ENCODE data around the gene LENEP.
A peak's percentile ranks its signal among the peaks of the same experiment; 100 is the strongest.

The LENEP gene

DNA sequence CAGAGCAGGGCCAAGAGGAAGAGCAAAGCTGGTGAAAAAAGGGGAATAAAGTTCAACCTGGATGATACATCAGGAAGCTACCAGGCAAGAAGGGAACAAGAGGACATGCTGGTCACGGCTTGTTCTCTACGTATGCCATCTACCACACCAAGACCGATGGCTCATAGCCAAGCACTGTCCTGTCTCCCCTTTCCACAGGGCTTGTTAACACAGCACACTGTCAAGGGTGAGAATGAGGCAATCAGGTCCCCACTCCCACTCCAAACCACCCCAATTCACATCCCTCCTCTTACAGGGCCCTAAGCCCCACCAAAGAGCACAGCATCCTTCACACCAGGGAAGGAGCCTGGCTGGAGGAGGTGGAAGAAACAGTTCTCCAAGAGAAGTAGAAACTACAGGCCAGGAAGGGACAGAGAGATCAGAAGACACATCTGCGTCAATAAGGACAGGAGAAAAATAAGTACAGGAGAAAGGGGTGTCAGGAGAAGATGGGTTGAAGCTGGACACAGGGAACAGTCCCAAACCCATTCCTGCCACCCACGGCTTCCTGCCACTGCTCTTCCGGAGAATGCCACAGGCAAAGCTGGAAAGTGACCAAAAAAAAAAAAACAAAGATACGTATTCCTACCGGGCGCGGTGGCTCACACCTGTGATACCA, 21.9 kb upstream of the LENEP start:
- H3K4me3 ChIP-seq (ENCODE audit: control insufficient read depth in 1 of 7, extremely low read depth in 1 of 7, insufficient read depth in 4 of 7, low read depth in 2 of 7, low read length in 6 of 7) = peak overlapping the region in 2 of 7 experiments; percentile 61 to 71
- H3K27ac ChIP-seq (ENCODE audit: insufficient read depth in 1 of 2, low read depth in 1 of 2, low read length in 2 of 2, poor library complexity in 1 of 2, severe bottlenecking in 2 of 2) = peak overlapping the region; percentile 27 to 77
- 62% methylated on average over 5 of the region's 10 CpGs for WGBS (ENCODE audit: insufficient coverage)
- DNase-seq = no peak
- peaks cover 13 to 59% (median 51%) of the 10 kb centered on the region in 4 experiments for H3K4me1 ChIP-seq (ENCODE audit: control extremely low read depth in 1 of 4, control insufficient read depth in 4 of 4, insufficient read depth in 4 of 4, low read length in 3 of 4)
- no peaks in the 10 kb centered on the region for H3K9me3 ChIP-seq (ENCODE audit: control extremely low read depth in 1 of 5, control insufficient read depth in 4 of 5, insufficient read depth in 2 of 5, low read depth in 1 of 5, low read length in 4 of 5)
- ChIA-PET CTCF (interaction anchor here (1.2 to 20.2 kb wide), 10 partner anchors 9 to 81 kb away, joined by 3 to 320 read pairs (median 6); partner anchors contain the start of genes LENEP, PBXIP1, PYGO2 and ZBTB7B), POLR2A (interaction anchor here (1.1 kb wide), 1 partner anchor 11 kb away, joined by 6 read pairs; the partner anchor contains the start of gene PYGO2)
- peaks cover 4 to 22% (median 18%) of the 10 kb centered on the region in 4 experiments for H3K36me3 ChIP-seq (ENCODE audit: control insufficient read depth in 4 of 4, insufficient read depth in 4 of 4, low read length in 3 of 4)
- H3K27me3 ChIP-seq (replicated peaks in 2 of 5; ENCODE audit: control insufficient read depth in 4 of 5, insufficient read depth in 5 of 5, low read length in 4 of 5) = no peaks in the 10 kb centered on the region

DNA sequence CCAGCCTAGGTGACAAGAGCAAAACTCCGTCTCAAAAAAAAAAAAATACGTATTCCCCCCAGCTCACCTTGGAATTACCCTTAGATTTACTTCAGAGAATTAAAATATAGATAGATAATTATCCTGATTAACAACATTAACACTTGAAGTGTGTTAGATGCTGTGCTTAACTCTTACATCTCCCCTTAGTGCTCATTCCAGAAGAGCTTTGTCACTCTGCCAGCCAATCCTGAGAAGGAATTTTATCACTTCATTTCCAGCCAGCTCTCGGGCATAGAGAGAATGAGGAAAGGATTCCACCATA, 21.2 kb upstream of the LENEP start:
- POLR2A ChIA-PET = no interaction called here
- H3K27me3 ChIP-seq (replicated peaks in 2 of 5; ENCODE audit: control insufficient read depth in 4 of 5, insufficient read depth in 5 of 5, low read length in 4 of 5) = no peaks in the 10 kb centered on the region
- peaks cover 20 to 66% (median 58%) of the 10 kb centered on the region in 4 experiments for H3K4me1 ChIP-seq (ENCODE audit: control extremely low read depth in 1 of 4, control insufficient read depth in 4 of 4, insufficient read depth in 4 of 4, low read length in 3 of 4)
- H3K27ac ChIP-seq (ENCODE audit: insufficient read depth in 1 of 2, low read depth in 1 of 2, low read length in 2 of 2, poor library complexity in 1 of 2, severe bottlenecking in 2 of 2) = no peak overlapping the region
- WGBS (ENCODE audit: insufficient coverage) = no CpG with 5 or more reads among the region's 3 CpGs
- DNase-seq = no peak
- no peak overlapping the region for H3K4me3 ChIP-seq (ENCODE audit: control insufficient read depth in 1 of 7, extremely low read depth in 1 of 7, insufficient read depth in 4 of 7, low read depth in 2 of 7, low read length in 6 of 7)
- CTCF ChIA-PET = interaction anchor here (1.2 to 20.2 kb wide), 7 partner anchors 11 to 80 kb away, joined by 3 to 320 read pairs (median 5); partner anchors contain the start of genes LENEP, PYGO2 and ZBTB7B
- H3K9me3 ChIP-seq (ENCODE audit: control extremely low read depth in 1 of 5, control insufficient read depth in 4 of 5, insufficient read depth in 2 of 5, low read depth in 1 of 5, low read length in 4 of 5) = no peaks in the 10 kb centered on the region
- H3K36me3 ChIP-seq (ENCODE audit: control insufficient read depth in 4 of 4, insufficient read depth in 4 of 4, low read length in 3 of 4) = peaks cover 2 to 16% (median 11%) of the 10 kb centered on the region in 4 experiments

DNA sequence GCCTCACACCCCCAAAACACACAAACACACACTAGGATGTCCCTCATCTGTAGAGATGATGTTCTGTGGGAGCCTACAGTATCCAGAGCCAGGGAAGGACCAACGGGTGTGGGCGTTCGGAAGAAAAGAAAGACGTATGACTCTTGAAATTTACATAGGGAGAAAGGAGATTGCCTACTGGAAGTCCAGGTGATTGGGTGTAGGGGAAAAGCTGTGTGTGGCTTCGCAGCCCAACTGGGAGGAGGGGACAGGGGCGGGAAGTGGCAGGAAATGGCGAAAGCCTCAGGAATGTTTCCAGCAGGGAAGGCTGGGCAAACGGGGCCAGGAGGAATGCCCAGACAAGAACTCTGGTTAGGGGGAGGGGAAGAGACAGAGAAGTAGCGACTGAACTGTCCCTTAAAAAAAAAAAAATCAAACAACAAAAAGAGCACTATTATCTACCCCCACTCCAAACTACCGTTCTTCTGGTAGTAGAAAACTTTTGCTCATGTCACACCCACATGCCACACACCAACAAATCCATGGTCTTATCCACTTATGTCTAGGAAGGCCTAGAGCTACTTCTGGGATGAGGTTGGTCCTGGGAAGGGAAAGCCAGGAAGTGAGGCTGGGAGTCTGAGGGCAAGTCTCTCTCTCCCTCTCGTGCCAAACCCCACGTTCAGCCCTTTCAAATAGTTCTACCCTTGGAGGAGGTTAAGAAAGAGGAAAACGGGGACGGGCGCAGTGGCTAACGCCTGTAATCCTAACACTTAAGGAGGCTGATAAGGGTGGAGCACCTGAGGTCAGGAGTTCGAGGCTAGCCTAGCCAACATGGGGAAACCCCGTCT, 20.7 kb upstream of the LENEP start:
- DNase-seq = no peak
- H3K27ac ChIP-seq (ENCODE audit: insufficient read depth in 1 of 2, low read depth in 1 of 2, low read length in 2 of 2, poor library complexity in 1 of 2, severe bottlenecking in 2 of 2) = peak overlapping the region in 1 of 2 experiments; percentile 98
- H3K36me3 ChIP-seq (ENCODE audit: control insufficient read depth in 4 of 4, insufficient read depth in 4 of 4, low read length in 3 of 4) = peaks cover 0 to 11% (median 7%) of the 10 kb centered on the region in 4 experiments
- ChIA-PET POLR2A (interaction anchor here (1.7 kb wide), 1 partner anchor 27 kb away, joined by 6 read pairs; no protein-coding TSS in a partner anchor), CTCF (interaction anchor here (1.0 to 20.2 kb wide), 10 partner anchors 8 to 72 kb away, joined by 3 to 320 read pairs (median 6); partner anchors contain the start of genes FLAD1, LENEP, PMVK and PYGO2)
- peaks cover 25 to 72% (median 63%) of the 10 kb centered on the region in 4 experiments for H3K4me1 ChIP-seq (ENCODE audit: control extremely low read depth in 1 of 4, control insufficient read depth in 4 of 4, insufficient read depth in 4 of 4, low read length in 3 of 4)
- no peaks in the 10 kb centered on the region for H3K9me3 ChIP-seq (ENCODE audit: control extremely low read depth in 1 of 5, control insufficient read depth in 4 of 5, insufficient read depth in 2 of 5, low read depth in 1 of 5, low read length in 4 of 5)
- 88% methylated on average over 11 of the region's 18 CpGs for WGBS (ENCODE audit: insufficient coverage)
- peak overlapping the region in 3 of 7 experiments; percentile 89 to 93 (median 89) for H3K4me3 ChIP-seq (ENCODE audit: control insufficient read depth in 1 of 7, extremely low read depth in 1 of 7, insufficient read depth in 4 of 7, low read depth in 2 of 7, low read length in 6 of 7)
- H3K27me3 ChIP-seq (replicated peaks in 2 of 5; ENCODE audit: control insufficient read depth in 4 of 5, insufficient read depth in 5 of 5, low read length in 4 of 5) = no peaks in the 10 kb centered on the region

DNA sequence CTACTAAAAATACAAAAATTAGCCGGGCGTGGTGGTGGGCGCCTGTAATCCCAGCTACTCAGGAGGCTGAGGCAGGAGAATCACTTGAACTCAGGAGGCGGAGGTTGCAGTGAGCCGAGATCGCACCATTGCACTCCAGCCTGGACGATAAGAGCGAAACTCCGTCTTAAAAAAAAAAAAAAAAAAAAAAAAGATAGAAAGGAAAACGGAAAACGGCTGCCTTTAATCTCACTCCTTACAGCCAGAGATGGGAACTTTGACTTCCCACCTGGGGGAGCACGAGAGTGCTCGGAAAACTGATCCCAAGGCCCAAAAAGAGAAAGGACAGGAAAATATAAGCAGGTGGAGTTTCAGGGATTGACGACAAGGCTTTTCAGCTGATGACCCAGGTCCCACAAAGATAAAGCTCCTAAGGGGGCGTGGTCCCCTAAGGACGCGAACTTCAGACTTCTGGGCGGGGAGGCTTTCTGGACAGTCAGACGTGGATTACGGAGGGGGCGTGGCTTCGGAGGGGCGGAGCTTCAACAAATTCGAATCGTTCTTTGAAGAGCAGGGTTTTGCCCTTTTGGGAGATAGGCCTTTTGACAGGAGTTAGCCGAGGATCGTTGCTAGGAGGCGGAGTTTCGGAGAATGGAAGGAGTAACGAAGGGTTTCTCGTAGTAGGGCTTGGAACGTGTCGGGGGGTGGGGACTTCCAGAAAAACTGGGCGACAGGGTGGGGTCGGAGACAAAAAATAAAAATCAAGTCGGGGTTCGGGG, 19.9 kb upstream of the LENEP start:
- H3K4me3 ChIP-seq (ENCODE audit: control insufficient read depth in 1 of 7, extremely low read depth in 1 of 7, insufficient read depth in 4 of 7, low read depth in 2 of 7, low read length in 6 of 7) = peak overlapping the region; percentile 64 to 93 (median 89)
- peaks cover 0 to 7% (median 1%) of the 10 kb centered on the region in 4 experiments for H3K36me3 ChIP-seq (ENCODE audit: control insufficient read depth in 4 of 4, insufficient read depth in 4 of 4, low read length in 3 of 4)
- H3K9me3 ChIP-seq (ENCODE audit: control extremely low read depth in 1 of 5, control insufficient read depth in 4 of 5, insufficient read depth in 2 of 5, low read depth in 1 of 5, low read length in 4 of 5) = no peaks in the 10 kb centered on the region
- WGBS (ENCODE audit: insufficient coverage) = under 1% methylated on average over 24 of the region's 37 CpGs
- DNase-seq = peak; percentile 97 to 98 (median 98)
- ChIA-PET CTCF (interaction anchor here (0.9 to 20.2 kb wide), 8 partner anchors 9 to 44 kb away, joined by 3 to 320 read pairs (median 4); partner anchors contain the start of genes FLAD1, LENEP, PMVK and ZBTB7B), POLR2A (interaction anchor here (0.9 to 1.7 kb wide), 4 partner anchors 9 to 26 kb away, joined by 3 to 6 read pairs (median 4); partner anchors contain the start of genes FLAD1 and PYGO2)
- H3K27ac ChIP-seq (ENCODE audit: insufficient read depth in 1 of 2, low read depth in 1 of 2, low read length in 2 of 2, poor library complexity in 1 of 2, severe bottlenecking in 2 of 2) = peak overlapping the region; percentile 95 to 98
- H3K27me3 ChIP-seq (replicated peaks in 2 of 5; ENCODE audit: control insufficient read depth in 4 of 5, insufficient read depth in 5 of 5, low read length in 4 of 5) = no peaks in the 10 kb centered on the region
- peaks cover 32 to 78% (median 71%) of the 10 kb centered on the region in 4 experiments for H3K4me1 ChIP-seq (ENCODE audit: control extremely low read depth in 1 of 4, control insufficient read depth in 4 of 4, insufficient read depth in 4 of 4, low read length in 3 of 4)

DNA sequence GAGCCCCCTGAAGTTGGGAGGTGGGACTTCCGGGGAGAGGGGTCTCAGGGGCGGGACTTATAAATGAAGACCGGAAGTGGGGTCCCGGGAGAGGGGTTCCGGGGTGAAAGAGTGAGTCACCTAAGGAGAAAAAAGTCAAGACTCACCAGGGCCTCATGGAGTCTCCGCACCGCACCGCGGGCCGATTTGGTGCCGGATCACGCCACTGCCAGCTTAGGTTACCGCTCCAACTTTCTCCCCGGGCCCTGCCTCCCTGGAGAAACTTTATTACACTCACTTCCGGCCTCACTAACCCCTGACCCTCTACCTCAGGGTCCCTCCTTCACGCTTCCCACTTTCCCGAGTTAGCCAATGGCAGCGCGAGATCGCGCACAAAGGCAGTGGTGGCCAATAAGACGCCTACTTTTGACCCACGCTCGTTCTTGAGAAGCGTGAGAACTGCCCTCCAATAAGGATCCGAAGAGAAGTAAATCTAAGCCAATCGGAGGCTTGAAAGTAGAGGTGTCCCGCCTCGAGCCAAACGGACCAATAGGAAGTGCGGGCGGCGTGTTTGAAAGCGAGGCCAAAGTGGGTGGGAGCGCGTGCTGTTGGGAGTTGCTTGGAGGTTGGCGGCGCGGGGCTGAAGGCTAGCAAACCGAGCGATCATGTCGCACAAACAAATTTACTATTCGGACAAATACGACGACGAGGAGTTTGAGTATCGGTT, 19.1 kb upstream of the LENEP start, which contains the start of gene CKS1B:
CKS1B (plus strand) TSS at position 580 of the 706 bp plus-strand sequence; CDS start at position 645, 65 bp downstream.
- Histone ChIP-seq H3K4me1 (ENCODE audit: control extremely low read depth in 1 of 4, control insufficient read depth in 4 of 4, insufficient read depth in 4 of 4, low read length in 3 of 4) (peaks cover 32 to 73% (median 72%) of the 10 kb centered on the region in 4 experiments), H3K27me3 (replicated peaks in 2 of 5; ENCODE audit: control insufficient read depth in 4 of 5, insufficient read depth in 5 of 5, low read length in 4 of 5) (no peaks in the 10 kb centered on the region), H3K4me3 (ENCODE audit: control insufficient read depth in 1 of 7, extremely low read depth in 1 of 7, insufficient read depth in 4 of 7, low read depth in 2 of 7, low read length in 6 of 7) (peak within 1 kb of the TSS; percentile 64 to 97 (median 89)), H3K9me3 (ENCODE audit: control extremely low read depth in 1 of 5, control insufficient read depth in 4 of 5, insufficient read depth in 2 of 5, low read depth in 1 of 5, low read length in 4 of 5) (no peaks in the 10 kb centered on the region), H3K27ac (ENCODE audit: insufficient read depth in 1 of 2, low read depth in 1 of 2, low read length in 2 of 2, poor library complexity in 1 of 2, severe bottlenecking in 2 of 2) (peak within 1 kb of the TSS; percentile 95 to 98), H3K36me3 (ENCODE audit: control insufficient read depth in 4 of 4, insufficient read depth in 4 of 4, low read length in 3 of 4) (peaks cover 0 to 7% (median under 1%) of the 10 kb centered on the region in 4 experiments)
- ChIA-PET CTCF (interaction anchor here (0.9 to 20.2 kb wide), 9 partner anchors 10 to 111 kb away, joined by 3 to 320 read pairs (median 4); partner anchors contain the start of genes FLAD1, LENEP, PMVK and ZBTB7B), POLR2A (interaction anchor here (0.8 to 1.7 kb wide), 5 partner anchors 9 to 26 kb away, joined by 3 to 6 read pairs (median 4); partner anchors contain the start of genes FLAD1 and PYGO2)
- WGBS (ENCODE audit: insufficient coverage) = 0% methylated on average over 42 of the region's 47 CpGs
- DNase-seq = peak; percentile 99 to 100 (median 100)
